Neural progenitor cell (in vitro differentiated cells): ENCODE results near the gene NEU4.

Experiments used
- EZH2phosphoT487 ChIP-seq: fragments of 200-600 bp; sonication (generic); IDR thresholded peaks from 2 replicates; pipeline ENCODE4 v1.6.1; 2017; ENCODE audit warnings: antibody characterized with exemption
- TF ChIP-seq, protein P1 (sequence below): fragments of 200-600 bp; sonication (generic); IDR thresholded peaks from 2 replicates; pipeline ENCODE4 v1.5.1; 2017; ENCODE audit warnings: antibody characterized with exemption, mild to moderate bottlenecking

DNA sequence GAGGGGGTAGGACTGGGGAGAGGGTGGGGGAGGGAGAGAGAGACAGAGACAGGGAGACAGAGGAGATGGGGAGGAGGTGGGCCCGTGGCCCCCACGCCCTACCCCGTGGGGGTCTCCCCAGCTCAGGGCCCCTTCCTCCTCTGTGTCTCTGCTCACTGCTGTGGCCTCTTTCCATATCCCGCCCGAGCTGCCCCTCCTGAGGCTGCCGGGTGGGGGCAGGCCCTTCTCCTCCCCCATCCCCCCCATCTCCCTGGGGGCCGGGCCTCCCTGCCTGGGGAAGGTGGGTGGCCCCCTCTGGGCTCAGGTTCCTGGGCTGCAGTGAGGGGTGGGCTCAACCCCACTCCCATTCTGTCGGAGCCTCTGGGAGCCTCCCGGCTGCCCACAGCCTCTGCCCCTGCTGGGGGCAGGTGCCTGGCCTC lies 50.0 kb downstream of the NEU4 start:
- TF ChIP-seq, protein P1, sequence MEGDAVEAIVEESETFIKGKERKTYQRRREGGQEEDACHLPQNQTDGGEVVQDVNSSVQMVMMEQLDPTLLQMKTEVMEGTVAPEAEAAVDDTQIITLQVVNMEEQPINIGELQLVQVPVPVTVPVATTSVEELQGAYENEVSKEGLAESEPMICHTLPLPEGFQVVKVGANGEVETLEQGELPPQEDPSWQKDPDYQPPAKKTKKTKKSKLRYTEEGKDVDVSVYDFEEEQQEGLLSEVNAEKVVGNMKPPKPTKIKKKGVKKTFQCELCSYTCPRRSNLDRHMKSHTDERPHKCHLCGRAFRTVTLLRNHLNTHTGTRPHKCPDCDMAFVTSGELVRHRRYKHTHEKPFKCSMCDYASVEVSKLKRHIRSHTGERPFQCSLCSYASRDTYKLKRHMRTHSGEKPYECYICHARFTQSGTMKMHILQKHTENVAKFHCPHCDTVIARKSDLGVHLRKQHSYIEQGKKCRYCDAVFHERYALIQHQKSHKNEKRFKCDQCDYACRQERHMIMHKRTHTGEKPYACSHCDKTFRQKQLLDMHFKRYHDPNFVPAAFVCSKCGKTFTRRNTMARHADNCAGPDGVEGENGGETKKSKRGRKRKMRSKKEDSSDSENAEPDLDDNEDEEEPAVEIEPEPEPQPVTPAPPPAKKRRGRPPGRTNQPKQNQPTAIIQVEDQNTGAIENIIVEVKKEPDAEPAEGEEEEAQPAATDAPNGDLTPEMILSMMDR = no peak
- no peak for TF ChIP-seq EZH2phosphoT487
